ENCODE results near the gene SLC29A3. TPM values are rescaled to one million over a fixed set of nuclear protein-coding genes. Genes with fewer than 3 reads are reported as not detected.

Gene SLC29A3
- total and polyA plus RNA-seq, 2 of the 8 experiments (the other 6 are each of a cell fraction or from before 2014, with no cell fraction given) = 14.0 to 24.6 TPM

GRCh38 chr10:71391701-71392100 lies 72.6 kb downstream of the SLC29A3 start (continued):
- TF ChIP-seq RBBP5 (IDR thresholded peaks at IDR 0.05; ENCODE audit: borderline replicate concordance, low read depth, low read length) (no peak), YY1 (IDR thresholded peaks at IDR 0.05; ENCODE audit: low read depth, low read length) (no peak), TAF1 (IDR thresholded peaks at IDR 0.05; ENCODE audit: low read depth, low read length) (no peak), BRCA1 (IDR thresholded peaks at IDR 0.05; ENCODE audit: low read depth, low read length) (no peak), JUN (IDR thresholded peaks at IDR 0.05; ENCODE audit: low read depth, low read length) (no peak)

Data from H1 (cell line).